Measurements from ENCODE around the gene SCN4B. TPM values are rescaled to one million over a fixed set of nuclear protein-coding genes. Genes with fewer than 3 reads are reported as not detected.

Gene SCN4B
- total RNA-seq, 4 donors from 2014 or later, result 1.8 to 7.3 (median 2.5) TPM

- H3K36me3 ChIP-seq, result no peaks in the 10 kb centered on the region
- no peaks in the 10 kb centered on the region for H3K9me3 ChIP-seq
- DNase-seq, result peak; percentile 71
- H3K4me1 ChIP-seq, result peaks cover 0 to 3% of the 10 kb centered on the region in 2 donors
- TF ChIP-seq POLR2A (IDR thresholded peaks at IDR 0.05), result no peak
- TF ChIP-seq CTCF (IDR thresholded peaks at IDR 0.05), result peak; percentile 82 to 88 (median 85)
- H3K27ac ChIP-seq, result no peak overlapping the region
- H3K4me3 ChIP-seq, result no peak overlapping the region
- intact Hi-C loops (cut with DNase I; ENCODE audit: low total_unique reads), result no loop called here
- H3K27me3 ChIP-seq, result no peaks in the 10 kb centered on the region
These were observed 18.8 kb upstream of the SCN4B start for GRCh38 chr11:118171269-118172062.

GRCh38 chr11:118170882-118171268, 18.3 kb upstream of the SCN4B start:
- TF ChIP-seq CTCF (IDR thresholded peaks at IDR 0.05), result no peak
- no peak for TF ChIP-seq POLR2A (IDR thresholded peaks at IDR 0.05)
- no peaks in the 10 kb centered on the region for H3K27me3 ChIP-seq
- H3K4me3 ChIP-seq, result no peak overlapping the region
- no peaks in the 10 kb centered on the region for H3K36me3 ChIP-seq
- intact Hi-C loops (cut with DNase I; ENCODE audit: low total_unique reads), result no loop called here
- H3K4me1 ChIP-seq, result peaks cover 0 to 3% of the 10 kb centered on the region in 2 donors
- H3K27ac ChIP-seq, result no peak overlapping the region
- DNase-seq, result no peak
- no peaks in the 10 kb centered on the region for H3K9me3 ChIP-seq

- H3K9me3 ChIP-seq, result no peaks in the 10 kb centered on the region
- no peak for TF ChIP-seq POLR2A (IDR thresholded peaks at IDR 0.05)
- no peak for TF ChIP-seq CTCF (IDR thresholded peaks at IDR 0.05)
- no peak overlapping the region for H3K27ac ChIP-seq
- H3K27me3 ChIP-seq, result no peaks in the 10 kb centered on the region
- no peak overlapping the region for H3K4me3 ChIP-seq
- peaks cover 0 to 3% of the 10 kb centered on the region in 2 donors for H3K4me1 ChIP-seq
- no peak for DNase-seq
- no peaks in the 10 kb centered on the region for H3K36me3 ChIP-seq
- intact Hi-C loops (cut with DNase I; ENCODE audit: low total_unique reads), result no loop called here
These were observed 17.6 kb upstream of the SCN4B start for GRCh38 chr11:118170231-118170630.

GRCh38 chr11:118169300-118170140, 16.9 kb upstream of the SCN4B start:
- intact Hi-C loops (cut with DNase I; ENCODE audit: low total_unique reads), result no loop called here
- Histone ChIP-seq H3K27me3 (no peaks in the 10 kb centered on the region), H3K9me3 (no peaks in the 10 kb centered on the region), H3K36me3 (no peaks in the 10 kb centered on the region), H3K4me3 (no peak overlapping the region), H3K4me1 (peaks cover 0 to 3% of the 10 kb centered on the region in 2 donors), H3K27ac (no peak overlapping the region)
- TF ChIP-seq POLR2A (IDR thresholded peaks at IDR 0.05) (no peak), CTCF (IDR thresholded peaks at IDR 0.05) (no peak)
- no peak for DNase-seq

- Histone ChIP-seq H3K4me1 (peaks cover 0 to 3% of the 10 kb centered on the region in 2 donors), H3K27me3 (no peaks in the 10 kb centered on the region), H3K27ac (no peak overlapping the region), H3K9me3 (no peaks in the 10 kb centered on the region), H3K36me3 (no peaks in the 10 kb centered on the region), H3K4me3 (no peak overlapping the region)
- TF ChIP-seq POLR2A (IDR thresholded peaks at IDR 0.05), result no peak
- TF ChIP-seq CTCF (IDR thresholded peaks at IDR 0.05), result no peak
- intact Hi-C loops (cut with DNase I; ENCODE audit: low total_unique reads), result no loop called here
- DNase-seq, result no peak
These were observed 16.1 kb upstream of the SCN4B start for GRCh38 chr11:118168751-118169150.
